ENCODE data around the gene PER1.

PER1 gene

GRCh38 chr17:8142158-8142886 lies 9.9 kb downstream of the PER1 start:
- Mint-ChIP-seq H3K36me3 (ENCODE audit: low read depth) (peaks cover 42% of the 10 kb centered on the region), H3K9me3 (no peaks in the 10 kb centered on the region), H3K27ac (no peak overlapping the region), H3K27me3 (ENCODE audit: low read depth) (no peaks in the 10 kb centered on the region), H3K4me3 (no peak overlapping the region), H3K4me1 (ENCODE audit: low read depth) (peaks cover 3% of the 10 kb centered on the region)

DNA sequence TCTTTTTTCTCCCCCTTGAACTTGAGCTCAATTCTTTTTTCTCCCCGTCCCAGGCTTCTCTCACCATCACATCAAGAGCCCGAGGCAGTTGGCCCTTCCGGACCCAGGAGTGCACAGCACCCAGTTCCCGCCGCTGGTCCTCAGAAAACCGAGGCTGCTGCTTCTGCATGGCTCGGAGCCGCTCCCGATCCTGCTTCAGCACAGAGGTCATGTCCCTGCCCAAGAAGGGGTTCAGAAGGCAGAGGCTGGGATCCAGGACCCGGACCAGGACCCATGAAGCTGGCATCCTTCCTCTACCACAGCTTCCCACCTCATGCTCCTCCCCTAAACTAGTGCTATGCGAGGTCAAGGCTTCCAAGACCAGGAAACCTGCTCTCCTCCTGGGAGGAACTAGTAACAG lies 10.5 kb downstream of the PER1 start:
- H3K27ac Mint-ChIP-seq: no peak overlapping the region
- peaks cover 4% of the 10 kb centered on the region for H3K4me1 Mint-ChIP-seq (ENCODE audit: low read depth)
- peaks cover 1% of the 10 kb centered on the region for H3K27me3 Mint-ChIP-seq (ENCODE audit: low read depth)
- no peak overlapping the region for H3K4me3 Mint-ChIP-seq
- no peaks in the 10 kb centered on the region for H3K9me3 Mint-ChIP-seq
- H3K36me3 Mint-ChIP-seq (ENCODE audit: low read depth): peaks cover 39% of the 10 kb centered on the region

DNA sequence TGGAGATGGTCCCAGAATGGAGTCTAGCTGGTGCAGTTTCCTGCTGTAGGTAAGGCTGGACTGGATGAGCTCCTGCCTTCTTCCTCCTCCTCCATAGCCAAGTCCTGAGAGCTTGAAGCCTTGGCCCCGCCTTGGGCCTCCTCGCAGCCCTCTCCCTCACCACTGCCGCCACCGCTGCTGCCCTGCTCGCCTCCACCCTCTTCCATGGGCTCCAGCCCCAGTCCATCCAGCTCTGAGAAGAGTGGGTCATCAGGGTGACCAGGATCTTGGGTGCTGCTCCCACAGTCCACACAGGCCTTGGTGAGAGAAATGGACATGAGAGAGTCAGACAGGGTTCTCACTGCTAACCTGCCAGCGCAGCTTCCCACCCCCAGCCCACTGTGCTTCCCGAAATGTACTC lies 11.2 kb downstream of the PER1 start:
- H3K36me3 Mint-ChIP-seq (ENCODE audit: low read depth): peaks cover 32% of the 10 kb centered on the region
- H3K4me3 Mint-ChIP-seq: no peak overlapping the region
- H3K9me3 Mint-ChIP-seq: no peaks in the 10 kb centered on the region
- H3K27me3 Mint-ChIP-seq (ENCODE audit: low read depth): peaks cover 4% of the 10 kb centered on the region
- peaks cover 2% of the 10 kb centered on the region for H3K4me1 Mint-ChIP-seq (ENCODE audit: low read depth)
- peak overlapping the region; percentile 16 for H3K27ac Mint-ChIP-seq

- H3K4me3 Mint-ChIP-seq: no peak overlapping the region
- no peaks in the 10 kb centered on the region for H3K9me3 Mint-ChIP-seq
- peaks cover 2% of the 10 kb centered on the region for H3K4me1 Mint-ChIP-seq (ENCODE audit: low read depth)
- H3K27me3 Mint-ChIP-seq (ENCODE audit: low read depth): peaks cover 4% of the 10 kb centered on the region
- H3K27ac Mint-ChIP-seq: no peak overlapping the region
- peaks cover 25% of the 10 kb centered on the region for H3K36me3 Mint-ChIP-seq (ENCODE audit: low read depth)
Measured at GRCh38 chr17:8140065-8141029, 11.9 kb downstream of the PER1 start.

DNA sequence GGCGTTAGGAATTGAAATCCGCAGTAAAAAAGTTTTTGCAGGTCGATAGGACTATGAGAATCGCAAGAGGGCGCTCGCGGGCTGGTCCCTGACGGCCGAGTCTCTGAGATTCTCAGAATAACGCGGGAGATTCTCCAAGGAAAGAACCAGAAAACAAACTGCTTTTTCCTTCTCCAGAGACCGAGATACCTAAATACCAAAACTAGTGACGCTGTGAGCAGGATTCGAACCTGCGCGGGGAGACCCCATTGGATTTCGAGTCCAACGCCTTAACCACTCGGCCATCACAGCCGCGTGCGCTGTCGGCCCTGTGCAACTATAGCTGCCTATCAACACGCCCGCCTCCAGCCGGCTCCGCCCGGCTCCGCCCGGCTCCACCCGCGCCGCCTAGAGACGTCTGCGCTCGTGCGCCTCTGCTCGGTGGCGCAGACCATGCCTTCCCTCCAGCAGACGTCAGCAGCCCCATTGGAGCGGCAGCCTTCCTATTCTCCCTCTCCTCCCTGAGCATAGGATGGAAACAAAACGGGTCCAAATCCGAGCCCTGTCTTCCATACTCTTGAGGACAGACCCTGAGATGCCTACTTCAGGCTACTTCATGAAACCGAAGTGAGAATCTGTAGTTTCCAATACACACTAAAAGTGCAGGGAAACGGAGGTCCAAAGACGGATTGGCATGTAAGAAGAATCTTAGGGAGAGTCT lies 13.4 kb downstream of the PER1 start:
- H3K36me3 Mint-ChIP-seq (ENCODE audit: low read depth): peaks cover 20% of the 10 kb centered on the region
- peaks cover 4% of the 10 kb centered on the region for H3K27me3 Mint-ChIP-seq (ENCODE audit: low read depth)
- no peak overlapping the region for H3K27ac Mint-ChIP-seq
- H3K4me1 Mint-ChIP-seq (ENCODE audit: low read depth): peaks cover 2% of the 10 kb centered on the region
- no peak overlapping the region for H3K4me3 Mint-ChIP-seq
- H3K9me3 Mint-ChIP-seq: no peaks in the 10 kb centered on the region

DNA sequence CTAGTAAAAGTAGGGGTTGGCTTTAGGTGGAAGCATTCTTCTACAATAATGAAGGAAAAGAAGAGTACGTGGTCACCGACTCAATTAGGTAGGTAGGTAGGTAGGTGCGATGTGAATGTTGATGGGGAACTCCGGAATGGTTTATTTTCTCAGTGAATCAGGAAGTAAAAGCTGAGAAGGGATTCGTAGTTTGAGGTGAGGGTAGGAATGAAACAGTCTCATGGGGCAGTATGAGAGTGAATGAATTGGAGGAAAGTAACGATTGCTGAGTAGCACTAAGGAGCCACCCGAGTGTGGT lies 13.9 kb downstream of the PER1 start:
- no peak overlapping the region for H3K4me3 Mint-ChIP-seq
- no peaks in the 10 kb centered on the region for H3K9me3 Mint-ChIP-seq
- H3K27ac Mint-ChIP-seq: no peak overlapping the region
- H3K27me3 Mint-ChIP-seq (ENCODE audit: low read depth): peaks cover 4% of the 10 kb centered on the region
- peaks cover 17% of the 10 kb centered on the region for H3K36me3 Mint-ChIP-seq (ENCODE audit: low read depth)
- H3K4me1 Mint-ChIP-seq (ENCODE audit: low read depth): peaks cover 2% of the 10 kb centered on the region

- Mint-ChIP-seq H3K36me3 (ENCODE audit: low read depth) (peaks cover 17% of the 10 kb centered on the region), H3K4me1 (ENCODE audit: low read depth) (peaks cover 2% of the 10 kb centered on the region), H3K9me3 (no peaks in the 10 kb centered on the region), H3K4me3 (no peak overlapping the region), H3K27me3 (ENCODE audit: low read depth) (peaks cover 4% of the 10 kb centered on the region), H3K27ac (no peak overlapping the region)
Measured at GRCh38 chr17:8137645-8138373, 14.4 kb downstream of the PER1 start.

DNA sequence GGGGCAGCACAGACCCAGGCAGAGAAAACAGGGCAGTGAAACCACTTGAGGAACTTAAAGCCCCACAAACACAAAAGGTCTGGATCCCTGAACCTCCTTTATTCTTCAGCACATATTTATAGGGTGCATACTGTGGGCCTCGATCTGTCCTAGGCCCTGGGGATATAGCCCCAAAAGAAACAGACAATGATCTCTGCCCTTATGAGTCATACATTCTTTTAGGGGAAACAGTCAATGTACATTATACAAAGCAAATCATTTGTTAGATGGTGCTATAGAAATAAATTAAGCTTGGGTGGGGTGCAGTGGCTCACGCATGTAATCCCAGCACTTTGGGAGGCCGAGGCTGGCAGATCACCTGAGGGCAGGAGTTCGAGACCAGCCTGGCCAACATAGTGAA lies 18.3 kb downstream of the PER1 start:
- Mint-ChIP-seq H3K27ac (no peak overlapping the region), H3K9me3 (no peaks in the 10 kb centered on the region), H3K27me3 (ENCODE audit: low read depth) (peaks cover 14% of the 10 kb centered on the region), H3K4me3 (no peak overlapping the region), H3K36me3 (ENCODE audit: low read depth) (no peaks in the 10 kb centered on the region), H3K4me1 (ENCODE audit: low read depth) (peaks cover 4% of the 10 kb centered on the region)

GRCh38 chr17:8133399-8133798 lies 18.8 kb downstream of the PER1 start:
- Mint-ChIP-seq H3K27ac (no peak overlapping the region), H3K4me1 (ENCODE audit: low read depth) (peaks cover 4% of the 10 kb centered on the region), H3K36me3 (ENCODE audit: low read depth) (no peaks in the 10 kb centered on the region), H3K27me3 (ENCODE audit: low read depth) (peaks cover 14% of the 10 kb centered on the region), H3K4me3 (no peak overlapping the region), H3K9me3 (no peaks in the 10 kb centered on the region)

GRCh38 chr17:8131844-8132441 lies 20.3 kb downstream of the PER1 start:
- Mint-ChIP-seq H3K4me3 (no peak overlapping the region), H3K36me3 (ENCODE audit: low read depth) (no peaks in the 10 kb centered on the region), H3K9me3 (no peaks in the 10 kb centered on the region), H3K27ac (no peak overlapping the region), H3K27me3 (ENCODE audit: low read depth) (peaks cover 18% of the 10 kb centered on the region), H3K4me1 (ENCODE audit: low read depth) (peaks cover 8% of the 10 kb centered on the region)

- peaks cover 41% of the 10 kb centered on the region for H3K27me3 Mint-ChIP-seq (ENCODE audit: low read depth)
- H3K4me1 Mint-ChIP-seq (ENCODE audit: low read depth): peaks cover 31% of the 10 kb centered on the region
- no peak overlapping the region for H3K4me3 Mint-ChIP-seq
- no peaks in the 10 kb centered on the region for H3K9me3 Mint-ChIP-seq
- H3K27ac Mint-ChIP-seq: peak overlapping the region; percentile 14
- peaks cover 6% of the 10 kb centered on the region for H3K36me3 Mint-ChIP-seq (ENCODE audit: low read depth)
Measured at GRCh38 chr17:8128125-8128784, 23.9 kb downstream of the PER1 start.

DNA sequence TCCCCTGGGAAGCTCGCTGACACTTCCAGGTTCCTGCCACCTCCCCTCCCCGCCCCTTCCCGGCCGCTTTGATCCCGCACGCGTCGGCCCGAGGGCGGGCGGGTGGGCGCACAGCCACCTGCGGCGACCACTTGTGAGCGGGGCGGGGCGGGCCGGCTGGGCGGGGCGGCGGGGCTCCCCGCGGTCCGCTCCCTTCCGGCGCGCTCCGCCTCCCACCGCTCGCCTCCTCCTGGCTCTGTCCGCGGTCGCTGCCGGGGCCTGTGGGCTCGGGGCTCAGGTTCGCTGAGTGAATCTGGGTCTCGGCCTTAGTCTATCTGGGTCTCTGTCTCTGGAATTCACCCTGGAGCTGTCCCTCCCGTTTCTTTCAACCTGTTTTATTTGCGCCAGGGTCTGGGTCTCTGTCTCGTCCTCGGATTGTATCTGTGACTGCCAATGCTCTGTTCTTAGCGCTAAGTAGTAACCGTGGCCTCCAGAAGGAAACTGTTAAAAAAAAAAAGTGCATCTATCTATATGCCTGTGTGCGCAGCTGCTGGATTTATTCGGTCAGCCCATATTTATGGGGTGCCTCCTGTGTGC lies 25.6 kb downstream of the PER1 start:
- Mint-ChIP-seq H3K4me1 (ENCODE audit: low read depth) (peaks cover 36% of the 10 kb centered on the region), H3K36me3 (ENCODE audit: low read depth) (peaks cover 6% of the 10 kb centered on the region), H3K9me3 (no peaks in the 10 kb centered on the region), H3K27me3 (ENCODE audit: low read depth) (peaks cover 45% of the 10 kb centered on the region), H3K27ac (peak overlapping the region; percentile 90), H3K4me3 (peak overlapping the region; percentile 96)

GRCh38 chr17:8125947-8126490 lies 26.2 kb downstream of the PER1 start:
- peak overlapping the region; percentile 92 for H3K4me3 Mint-ChIP-seq
- peaks cover 6% of the 10 kb centered on the region for H3K36me3 Mint-ChIP-seq (ENCODE audit: low read depth)
- peak overlapping the region; percentile 80 for H3K27ac Mint-ChIP-seq
- peaks cover 47% of the 10 kb centered on the region for H3K27me3 Mint-ChIP-seq (ENCODE audit: low read depth)
- H3K4me1 Mint-ChIP-seq (ENCODE audit: low read depth): peaks cover 38% of the 10 kb centered on the region
- no peaks in the 10 kb centered on the region for H3K9me3 Mint-ChIP-seq

All from T-helper 1 cell treated with Interleukin-12 subunit alpha and Interleukin-12 subunit beta and Interleukin-4 antibody, amounts not matched to agents 30 μg/mL and 1 μg/mL, for 36 hours (primary cell).